SK-N-SH treated with all-trans-retinoic acid at 6 μM for 48 hours (cell line): Measurements from ENCODE around the gene FTO.

Experiments used
- BACH2 ChIP-seq: fragments of 250-450 bp; sonication (Bioruptor Pico); IDR thresholded peaks from 2 replicates; pipeline ENCODE4 v1.9.0; 2021; ENCODE audit warnings: mild to moderate bottlenecking, borderline replicate concordance
- RARB ChIP-seq: fragments of 250-450 bp; sonication (Bioruptor Pico); IDR thresholded peaks from 2 replicates; pipeline ENCODE4 v1.8.0; 2021; ENCODE audit warnings: mild to moderate bottlenecking, moderate library complexity
- TF ChIP-seq, protein P1 (sequence below): fragments of 250-450 bp; sonication (Bioruptor Pico); IDR thresholded peaks from 2 replicates; pipeline ENCODE4 v1.8.0; 2020; ENCODE audit warnings: mild to moderate bottlenecking, moderate library complexity, borderline replicate concordance

DNA sequence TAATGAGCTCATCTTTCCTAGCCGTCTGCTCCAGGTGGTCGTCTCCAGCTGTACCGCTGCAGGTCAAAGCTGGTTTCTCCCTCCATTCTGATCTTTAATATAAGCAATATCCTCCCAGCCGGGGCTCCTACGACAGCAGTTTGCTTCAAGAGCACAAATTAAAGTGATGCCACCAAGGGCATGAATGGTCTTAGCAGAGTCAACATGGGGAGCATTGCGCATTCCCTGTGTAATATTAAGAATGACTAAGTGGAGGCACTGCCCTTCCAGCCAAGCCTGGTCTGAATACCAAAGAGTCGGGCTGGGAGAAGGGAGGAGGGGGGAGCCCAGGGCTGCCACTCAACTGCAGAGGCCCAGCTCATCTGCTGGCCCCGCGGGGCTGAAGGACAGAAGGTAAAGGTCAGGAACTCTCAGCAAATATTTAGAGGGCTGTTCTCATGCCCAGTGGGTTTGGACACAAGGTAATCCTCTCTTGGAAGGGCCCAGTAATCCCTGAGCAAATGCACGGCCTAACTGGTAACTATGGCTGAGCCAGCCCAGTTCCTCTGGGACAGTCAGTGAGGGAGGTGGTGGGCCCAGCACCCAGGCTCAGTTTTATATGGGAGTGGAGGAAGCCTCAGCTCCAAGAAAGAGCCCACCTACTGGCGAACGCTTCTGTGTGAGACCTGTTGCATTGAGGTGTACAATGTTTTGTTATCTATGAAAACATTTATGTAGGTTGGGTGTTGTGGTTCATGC is 461.4 kb downstream of the FTO start:
- TF ChIP-seq RARB (CRISPR knock-in tag) (no peak), BACH2 (CRISPR knock-in tag) (no peak)
- TF ChIP-seq, protein P1, sequence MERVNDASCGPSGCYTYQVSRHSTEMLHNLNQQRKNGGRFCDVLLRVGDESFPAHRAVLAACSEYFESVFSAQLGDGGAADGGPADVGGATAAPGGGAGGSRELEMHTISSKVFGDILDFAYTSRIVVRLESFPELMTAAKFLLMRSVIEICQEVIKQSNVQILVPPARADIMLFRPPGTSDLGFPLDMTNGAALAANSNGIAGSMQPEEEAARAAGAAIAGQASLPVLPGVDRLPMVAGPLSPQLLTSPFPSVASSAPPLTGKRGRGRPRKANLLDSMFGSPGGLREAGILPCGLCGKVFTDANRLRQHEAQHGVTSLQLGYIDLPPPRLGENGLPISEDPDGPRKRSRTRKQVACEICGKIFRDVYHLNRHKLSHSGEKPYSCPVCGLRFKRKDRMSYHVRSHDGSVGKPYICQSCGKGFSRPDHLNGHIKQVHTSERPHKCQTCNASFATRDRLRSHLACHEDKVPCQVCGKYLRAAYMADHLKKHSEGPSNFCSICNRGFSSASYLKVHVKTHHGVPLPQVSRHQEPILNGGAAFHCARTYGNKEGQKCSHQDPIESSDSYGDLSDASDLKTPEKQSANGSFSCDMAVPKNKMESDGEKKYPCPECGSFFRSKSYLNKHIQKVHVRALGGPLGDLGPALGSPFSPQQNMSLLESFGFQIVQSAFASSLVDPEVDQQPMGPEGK (CRISPR knock-in tag) = no peak
